B cell (primary cell): ENCODE results near the gene C18orf63.

Source experiments
- CTCF ChIP-seq: fragments of 200-600 bp; IDR thresholded peaks from one replicate; pipeline ENCODE4 v1.8.0; 2022; ENCODE audit warnings: antibody characterized with exemption, mild to moderate bottlenecking
- EZH2 ChIP-seq: IDR thresholded peaks from 2 replicates; pipeline ENCODE4 v1.6.1; 2012; ENCODE audit warnings: borderline replicate concordance, low read depth, mild to moderate bottlenecking, moderate library complexity, low read length; ENCODE audit not compliant: insufficient read depth, poor library complexity, severe bottlenecking

DNA sequence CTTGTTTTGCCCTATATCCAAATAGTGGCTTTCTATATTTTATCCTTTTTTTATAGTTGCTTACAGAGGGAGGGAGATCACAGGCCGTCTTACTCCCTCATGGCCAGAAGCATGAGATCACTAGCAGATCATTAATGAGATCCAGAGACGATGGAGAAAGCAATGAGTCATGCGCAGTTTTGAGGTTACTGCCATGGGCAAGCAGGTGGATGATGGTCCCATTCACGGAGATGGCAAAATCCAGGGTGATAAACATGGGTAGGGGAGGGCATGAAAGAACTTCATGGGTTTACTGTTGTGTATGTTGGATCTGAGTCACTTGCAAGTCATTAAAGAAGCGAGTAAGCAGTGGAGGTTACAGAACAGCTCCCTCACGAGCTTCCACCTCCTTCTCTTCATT lies 60.4 kb downstream of the C18orf63 start:
- TF ChIP-seq CTCF (no peak), EZH2 (no peak)
